Spinal cord (tissue), 10 donors: ENCODE results near the gene RNF220. TPM values are rescaled to one million over a fixed set of nuclear protein-coding genes. Genes with fewer than 3 reads are reported as not detected.

Source experiments
- DNase-seq, 6 donors: peaks; one replicate each; pipeline versions ENCODE4 v3.0.0 to v3.0.0-alpha.2; 2013 to 2015; ENCODE audit warnings: low spot score in 6 of 6, low read depth in 4 of 6
- H3K27ac ChIP-seq: one replicate; pipeline ENCODE4 v1.5.1; 2013; ENCODE audit warnings: low read depth, low read length, control low read depth
- H3K27me3 ChIP-seq: one replicate; pipeline ENCODE4 v1.6.1; 2013; ENCODE audit warnings: low read length; ENCODE audit not compliant: control insufficient read depth, insufficient read depth
- H3K36me3 ChIP-seq: one replicate; pipeline ENCODE4 v1.6.1; 2013; ENCODE audit warnings: low read length; ENCODE audit not compliant: control insufficient read depth, insufficient read depth
- H3K4me1 ChIP-seq: one replicate; pipeline ENCODE4 v1.6.1; 2013; ENCODE audit warnings: low read length; ENCODE audit not compliant: control insufficient read depth, insufficient read depth
- H3K4me3 ChIP-seq: one replicate; pipeline ENCODE4 v1.5.1; 2013; ENCODE audit warnings: low read depth, low read length, control low read depth
- H3K9me3 ChIP-seq: one replicate; pipeline ENCODE4 v1.6.1; 2013; ENCODE audit warnings: low read length; ENCODE audit not compliant: control insufficient read depth, insufficient read depth
- WGBS: methylation state at CpG from one replicate; pipeline ENCODE4 v1.1.5; 2013; ENCODE audit warnings: missing lambda C conversion rate; ENCODE audit not compliant: insufficient coverage; 5-methylcytosine and 5-hydroxymethylcytosine counted together
- polyA plus RNA-seq, 2 donors: library from polyadenylated mRNA; unstranded; fragments of 120-200 nt; gene quantifications; one replicate each; pipeline ENCODE4 v1.2.1, GENCODE V29; 2013; ENCODE audit not compliant: insufficient read length in 2 of 2
- total RNA-seq, 2 donors: library from RNA; depleted of rRNA in 1 of 2; stranded (reverse); fragments of 120-200 nt in 1 of 2; fragments of >200 nt in 1 of 2; gene quantifications; one replicate each; pipeline versions ENCODE4 v1.2.3 to v1.2.4, GENCODE V29; 2013 to 2014
- donor health status: healthy.

The RNF220 gene
- total and polyA plus RNA-seq, 4 donors = 43.0 to 123 (median 99.5) TPM

DNA sequence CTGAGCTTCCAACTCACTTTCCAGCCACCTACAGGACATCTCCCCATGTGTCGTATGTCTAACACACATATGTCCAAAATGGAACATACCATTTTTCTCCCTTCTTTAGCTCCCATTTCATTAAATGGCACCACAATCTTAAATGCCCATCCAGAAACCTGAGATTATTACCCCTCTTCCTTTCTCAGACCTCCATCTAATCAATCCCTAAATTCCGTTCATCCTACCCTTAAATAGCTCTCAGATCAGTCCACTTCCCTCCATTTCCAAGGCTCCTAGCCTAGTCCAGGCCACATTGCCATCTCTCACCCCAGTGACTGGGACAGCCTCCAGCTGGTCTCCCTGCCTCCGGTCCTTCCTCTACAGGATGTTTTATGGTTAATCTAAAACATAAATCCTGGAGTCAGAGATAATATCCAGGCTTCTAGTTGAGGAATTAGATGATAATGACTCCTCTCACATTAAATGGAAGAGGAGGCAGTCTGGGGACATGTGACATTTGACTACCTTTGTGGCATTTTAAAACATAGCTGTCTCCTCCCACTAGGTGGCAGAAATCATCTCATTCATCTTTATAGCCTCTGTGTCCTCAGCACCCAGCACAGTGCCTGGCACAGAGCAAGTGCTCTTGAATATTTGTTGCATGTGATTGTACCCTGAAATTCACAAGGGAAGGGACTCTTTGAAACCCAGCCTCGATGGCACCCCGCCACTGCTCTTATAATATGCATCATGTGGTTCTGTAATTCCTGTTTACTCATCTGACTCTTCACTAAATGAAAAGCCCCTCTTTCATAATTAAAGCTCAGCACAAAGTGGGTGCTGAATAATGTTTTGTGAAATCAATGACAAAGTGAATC lies 166.9 kb downstream of the RNF220 start:
- Histone ChIP-seq H3K27me3 (peaks cover 24% of the 10 kb centered on the region), H3K27ac (no peak overlapping the region), H3K9me3 (no peaks in the 10 kb centered on the region), H3K36me3 (no peaks in the 10 kb centered on the region), H3K4me1 (peaks cover 14% of the 10 kb centered on the region), H3K4me3 (no peak overlapping the region)
- peak in 1 of 6 donors; percentile 22 for DNase-seq
- 83% methylated on average over 2 of the region's 5 CpGs for WGBS

DNA sequence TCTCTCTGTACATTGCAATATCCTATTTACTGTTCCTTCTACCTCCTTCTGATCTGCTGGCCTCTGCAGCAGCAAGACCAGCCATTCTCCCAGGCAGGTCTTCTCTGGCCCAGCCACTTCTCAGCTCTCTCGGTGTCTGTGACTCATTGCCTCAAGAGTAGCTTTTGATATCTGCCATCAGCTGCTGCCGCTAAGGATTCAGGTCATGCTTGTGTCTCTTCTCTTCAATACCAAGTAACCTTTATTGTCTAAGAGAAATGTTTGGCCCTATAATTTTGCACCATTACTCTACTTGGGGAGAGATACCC lies 167.5 kb downstream of the RNF220 start:
- no peaks in the 10 kb centered on the region for H3K9me3 ChIP-seq
- H3K27ac ChIP-seq = no peak overlapping the region
- 71% methylated on average over 1 of the region's 2 CpGs for WGBS
- H3K4me3 ChIP-seq = no peak overlapping the region
- peaks cover 19% of the 10 kb centered on the region for H3K4me1 ChIP-seq
- H3K36me3 ChIP-seq = no peaks in the 10 kb centered on the region
- peaks cover 24% of the 10 kb centered on the region for H3K27me3 ChIP-seq
- no peak for DNase-seq

DNA sequence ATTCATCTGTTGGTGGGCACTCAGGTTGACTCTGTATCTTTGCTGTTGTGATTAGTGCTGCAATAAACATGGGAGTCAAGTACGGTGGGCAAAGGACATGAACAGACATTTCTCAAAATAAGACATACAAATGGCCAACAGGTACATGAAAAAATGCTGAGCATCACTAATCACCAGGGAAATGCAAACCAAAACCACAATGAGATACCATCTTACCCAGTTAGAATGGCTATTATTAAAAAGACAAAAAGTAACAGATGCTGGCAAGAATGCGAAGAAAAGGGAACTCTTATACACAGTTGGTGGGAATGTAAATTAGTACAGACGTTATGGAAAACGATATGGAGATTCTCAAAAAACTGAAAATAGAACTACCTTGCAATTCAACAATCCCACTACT lies 170.3 kb downstream of the RNF220 start:
- Histone ChIP-seq H3K36me3 (no peaks in the 10 kb centered on the region), H3K4me1 (peaks cover 20% of the 10 kb centered on the region), H3K9me3 (no peaks in the 10 kb centered on the region), H3K4me3 (no peak overlapping the region), H3K27ac (no peak overlapping the region), H3K27me3 (peaks cover 11% of the 10 kb centered on the region)
- no CpG with 5 or more reads among the region's 4 CpGs for WGBS
- no peak for DNase-seq

DNA sequence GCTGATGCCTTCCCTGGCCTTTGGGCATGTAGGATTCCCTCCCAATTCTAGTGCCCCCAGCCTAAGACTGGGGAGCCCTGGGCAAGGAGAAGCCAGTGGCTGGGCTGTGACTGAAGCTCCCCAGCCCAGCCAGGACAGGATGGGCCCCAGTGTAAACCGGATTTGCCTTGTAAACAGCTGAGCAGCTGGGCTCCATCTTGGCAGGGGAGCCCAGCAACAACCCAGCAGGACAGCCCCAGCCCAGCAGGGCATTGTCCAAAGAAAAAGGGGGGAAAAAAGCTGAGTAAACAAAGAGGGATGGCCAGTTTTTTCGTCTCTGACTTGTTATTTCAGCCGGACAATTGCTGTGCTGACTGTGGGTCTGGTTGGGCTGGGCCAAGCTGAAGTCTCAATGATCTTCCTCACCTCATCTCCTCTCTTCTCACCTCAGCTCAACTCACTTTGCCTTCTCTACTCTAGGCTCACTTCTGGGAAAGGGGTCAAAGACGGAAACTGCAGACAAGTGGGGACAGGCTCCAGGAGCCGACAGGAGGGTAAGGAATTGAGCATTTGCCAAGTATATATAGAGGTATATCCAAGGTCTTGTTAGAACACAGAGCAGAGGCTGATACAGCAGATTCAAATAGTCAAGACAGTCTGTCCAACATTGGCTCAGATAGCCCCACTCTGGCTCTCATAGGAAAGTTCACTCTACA lies 171.5 kb downstream of the RNF220 start:
- Histone ChIP-seq H3K36me3 (no peaks in the 10 kb centered on the region), H3K9me3 (no peaks in the 10 kb centered on the region), H3K4me3 (no peak overlapping the region), H3K27ac (peak overlapping the region; percentile 72), H3K27me3 (peaks cover 8% of the 10 kb centered on the region), H3K4me1 (peaks cover 30% of the 10 kb centered on the region)
- WGBS = 35% methylated on average over 4 of the region's 5 CpGs
- DNase-seq = peak in 1 of 6 donors; percentile 77

DNA sequence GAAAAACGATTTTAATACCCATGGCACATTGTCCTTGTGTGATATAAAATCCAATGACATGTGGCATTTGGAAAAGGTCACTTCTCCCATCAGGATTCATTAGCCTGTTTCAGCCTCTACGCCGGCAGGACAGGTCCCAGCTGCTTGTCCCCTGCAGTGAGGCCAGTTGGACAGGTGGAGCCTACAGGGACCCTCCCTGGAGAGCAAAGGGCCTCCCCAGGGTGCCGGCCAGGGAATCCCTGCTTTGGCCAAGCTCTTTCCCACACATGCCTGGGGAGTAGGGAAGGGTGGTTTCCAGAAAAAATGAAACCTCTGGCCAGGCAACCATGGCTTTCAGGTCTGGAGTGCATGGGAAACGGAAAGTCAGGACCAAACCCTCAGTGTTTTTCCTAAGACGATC lies 176.2 kb downstream of the RNF220 start:
- no peak overlapping the region for H3K27ac ChIP-seq
- no peaks in the 10 kb centered on the region for H3K9me3 ChIP-seq
- peaks cover 27% of the 10 kb centered on the region for H3K4me1 ChIP-seq
- no peaks in the 10 kb centered on the region for H3K36me3 ChIP-seq
- WGBS = 84% methylated on average over 4 of the region's 6 CpGs
- no peak overlapping the region for H3K4me3 ChIP-seq
- DNase-seq = no peak
- peaks cover 17% of the 10 kb centered on the region for H3K27me3 ChIP-seq

DNA sequence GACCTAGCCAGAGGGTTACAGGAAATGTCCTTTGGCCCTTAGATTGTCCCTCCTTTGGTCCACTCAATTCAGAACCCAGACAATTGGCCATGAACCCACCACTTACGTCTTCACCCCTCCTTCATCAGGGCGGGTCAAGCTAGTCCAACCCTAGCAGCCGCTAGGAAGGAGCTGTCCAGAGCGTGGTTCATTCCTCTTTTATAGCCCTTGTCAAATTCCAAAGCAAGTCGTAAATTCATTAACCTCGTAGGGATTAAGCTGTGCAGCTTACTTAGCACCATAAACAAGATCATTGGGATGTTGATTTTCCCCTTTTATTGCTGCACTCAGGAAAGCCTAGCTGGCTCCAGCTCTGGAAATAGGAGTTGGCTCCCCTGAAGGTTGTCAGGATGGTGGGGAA lies 179.1 kb downstream of the RNF220 start:
- Histone ChIP-seq H3K27ac (no peak overlapping the region), H3K4me3 (no peak overlapping the region)
- 35% methylated on average over 5 of the region's 6 CpGs for WGBS

DNA sequence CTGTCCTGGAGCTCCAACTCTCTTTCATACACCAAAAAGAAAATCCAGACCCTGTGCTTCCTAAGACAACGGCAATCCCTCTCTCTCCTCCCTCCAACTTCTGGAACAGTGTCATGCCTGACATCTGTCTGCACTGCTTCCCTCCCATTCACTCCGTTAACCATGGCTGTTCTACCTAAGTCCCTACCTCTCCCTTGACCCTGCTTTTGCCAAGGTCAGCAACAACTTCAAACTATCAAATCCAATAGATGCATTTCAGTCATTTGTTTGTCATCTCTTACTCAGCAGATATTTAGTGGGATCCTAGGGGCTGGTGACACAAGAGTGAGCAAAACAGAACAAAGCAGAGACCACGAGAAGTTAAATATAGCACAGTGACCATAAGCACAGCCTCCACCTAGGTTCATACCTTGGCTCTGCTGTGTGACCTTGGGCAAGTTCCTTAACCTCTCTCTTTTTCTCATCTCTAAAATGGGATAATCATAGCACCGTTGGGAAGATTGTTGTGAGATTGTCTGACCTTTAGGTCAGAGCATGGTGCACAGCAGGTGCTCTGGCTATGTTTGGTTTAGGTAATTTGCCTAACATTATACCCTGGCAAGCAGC lies 180.4 kb downstream of the RNF220 start:
- Histone ChIP-seq H3K27me3 (peaks cover 35% of the 10 kb centered on the region), H3K4me3 (no peak overlapping the region), H3K4me1 (peaks cover 25% of the 10 kb centered on the region), H3K9me3 (no peaks in the 10 kb centered on the region), H3K27ac (no peak overlapping the region), H3K36me3 (no peaks in the 10 kb centered on the region)
- WGBS = 64% methylated on average over 2 of the region's 4 CpGs
- DNase-seq = no peak

More for the DNA sequence above, 179.1 kb downstream of the RNF220 start:
- H3K36me3 ChIP-seq = no peaks in the 10 kb centered on the region
- peaks cover 30% of the 10 kb centered on the region for H3K4me1 ChIP-seq
- no peak for DNase-seq
- H3K9me3 ChIP-seq = no peaks in the 10 kb centered on the region
- peaks cover 29% of the 10 kb centered on the region for H3K27me3 ChIP-seq

DNA sequence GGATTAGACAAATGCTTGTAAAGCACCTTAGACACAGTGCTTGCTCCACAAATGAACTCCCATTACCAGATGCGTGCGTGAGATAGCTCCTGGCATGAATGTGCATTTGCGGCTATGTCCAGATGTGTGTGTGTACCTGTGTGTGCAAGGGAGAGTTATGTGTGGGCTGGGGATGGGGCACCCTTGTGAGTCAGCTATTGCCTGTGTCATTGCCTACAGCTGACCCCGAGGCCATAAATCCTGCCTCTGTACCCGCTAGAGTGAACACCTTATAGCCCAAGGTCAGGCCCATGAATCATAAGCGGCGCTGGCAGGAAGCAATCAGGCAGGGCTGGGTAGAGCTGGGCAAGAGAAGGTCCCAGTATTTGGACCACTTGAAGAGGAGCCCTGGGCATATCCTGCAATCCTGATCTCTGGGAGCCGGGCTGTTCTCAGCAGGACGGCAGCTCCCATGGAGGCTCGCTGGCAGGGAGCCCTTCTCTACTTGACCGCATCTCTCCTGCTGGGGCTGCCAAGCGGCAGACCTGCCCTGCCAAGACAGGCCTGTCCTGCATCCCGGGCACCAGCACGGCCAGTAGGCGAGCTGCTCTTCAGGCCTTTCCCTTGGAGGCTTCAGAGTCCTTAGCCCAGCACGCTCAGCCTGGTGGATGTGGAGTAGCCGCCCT lies 182.9 kb downstream of the RNF220 start:
- Histone ChIP-seq H3K9me3 (no peaks in the 10 kb centered on the region), H3K4me1 (peaks cover 28% of the 10 kb centered on the region), H3K27me3 (peaks cover 36% of the 10 kb centered on the region), H3K4me3 (no peak overlapping the region), H3K27ac (no peak overlapping the region), H3K36me3 (no peaks in the 10 kb centered on the region)
- DNase-seq = peak in 3 of 6 donors; percentile 47 to 63 (median 49)
- WGBS = 61% methylated on average over 15 of the region's 17 CpGs

DNA sequence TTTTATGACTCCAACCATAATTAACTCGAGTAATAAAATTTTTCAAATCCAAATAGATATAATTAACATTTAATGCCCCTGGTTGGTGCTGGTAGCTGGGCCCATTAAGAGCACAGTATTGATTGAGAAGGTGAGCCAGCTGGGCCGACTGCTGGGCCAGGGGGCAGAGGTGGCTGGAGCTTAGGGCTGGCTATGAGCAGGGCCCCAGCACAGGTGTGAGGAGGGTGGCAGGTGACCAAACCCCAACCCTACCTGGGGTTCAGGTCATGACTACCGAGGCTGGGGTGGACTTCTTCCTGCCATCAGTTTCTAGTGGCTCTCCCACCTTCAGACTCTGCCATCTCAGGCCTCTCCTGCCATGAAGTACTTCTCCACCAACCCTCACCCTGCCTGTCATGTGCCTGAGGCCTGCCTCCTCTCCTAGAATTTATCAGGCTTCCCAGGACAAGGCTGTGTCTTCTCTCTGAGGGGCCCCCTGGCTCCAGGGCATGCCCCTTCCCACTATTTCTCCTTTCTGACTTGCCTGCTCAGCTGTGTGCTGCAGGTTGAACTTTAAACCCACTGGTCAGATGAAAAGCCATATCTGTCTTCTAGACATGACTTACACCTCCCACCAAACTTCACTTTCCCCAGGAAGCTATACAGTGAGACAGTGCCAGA lies 183.6 kb downstream of the RNF220 start:
- H3K4me3 ChIP-seq = no peak overlapping the region
- no peak for DNase-seq
- H3K4me1 ChIP-seq = peaks cover 29% of the 10 kb centered on the region
- H3K9me3 ChIP-seq = no peaks in the 10 kb centered on the region
- WGBS = 93% methylated on average over 2 of the region's 3 CpGs
- H3K27me3 ChIP-seq = peaks cover 36% of the 10 kb centered on the region
- H3K36me3 ChIP-seq = no peaks in the 10 kb centered on the region
- H3K27ac ChIP-seq = no peak overlapping the region
